ENCODE measurements around the gene JADE1.

GRCh38 chr4:128769011-128769410, 40.5 kb upstream of the JADE1 start:
- TF ChIP-seq, protein P1, sequence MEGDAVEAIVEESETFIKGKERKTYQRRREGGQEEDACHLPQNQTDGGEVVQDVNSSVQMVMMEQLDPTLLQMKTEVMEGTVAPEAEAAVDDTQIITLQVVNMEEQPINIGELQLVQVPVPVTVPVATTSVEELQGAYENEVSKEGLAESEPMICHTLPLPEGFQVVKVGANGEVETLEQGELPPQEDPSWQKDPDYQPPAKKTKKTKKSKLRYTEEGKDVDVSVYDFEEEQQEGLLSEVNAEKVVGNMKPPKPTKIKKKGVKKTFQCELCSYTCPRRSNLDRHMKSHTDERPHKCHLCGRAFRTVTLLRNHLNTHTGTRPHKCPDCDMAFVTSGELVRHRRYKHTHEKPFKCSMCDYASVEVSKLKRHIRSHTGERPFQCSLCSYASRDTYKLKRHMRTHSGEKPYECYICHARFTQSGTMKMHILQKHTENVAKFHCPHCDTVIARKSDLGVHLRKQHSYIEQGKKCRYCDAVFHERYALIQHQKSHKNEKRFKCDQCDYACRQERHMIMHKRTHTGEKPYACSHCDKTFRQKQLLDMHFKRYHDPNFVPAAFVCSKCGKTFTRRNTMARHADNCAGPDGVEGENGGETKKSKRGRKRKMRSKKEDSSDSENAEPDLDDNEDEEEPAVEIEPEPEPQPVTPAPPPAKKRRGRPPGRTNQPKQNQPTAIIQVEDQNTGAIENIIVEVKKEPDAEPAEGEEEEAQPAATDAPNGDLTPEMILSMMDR (IDR thresholded peaks at IDR 0.05; ENCODE audit: low read depth, low read length): no peak
- TF ChIP-seq POLR2A (IDR thresholded peaks at IDR 0.05; ENCODE audit: extremely low read depth, insufficient read length): no peak
- TF ChIP-seq MYC (IDR thresholded peaks at IDR 0.05; ENCODE audit: low read depth, low read length): no peak

Measured in NB4 (cell line).